ENCODE results near the gene LHX5. TPM values are rescaled to one million over a fixed set of nuclear protein-coding genes. Genes with fewer than 3 reads are reported as not detected.

Gene LHX5
- total RNA-seq, 1 experiment from 2014 or later: not detected

DNA sequence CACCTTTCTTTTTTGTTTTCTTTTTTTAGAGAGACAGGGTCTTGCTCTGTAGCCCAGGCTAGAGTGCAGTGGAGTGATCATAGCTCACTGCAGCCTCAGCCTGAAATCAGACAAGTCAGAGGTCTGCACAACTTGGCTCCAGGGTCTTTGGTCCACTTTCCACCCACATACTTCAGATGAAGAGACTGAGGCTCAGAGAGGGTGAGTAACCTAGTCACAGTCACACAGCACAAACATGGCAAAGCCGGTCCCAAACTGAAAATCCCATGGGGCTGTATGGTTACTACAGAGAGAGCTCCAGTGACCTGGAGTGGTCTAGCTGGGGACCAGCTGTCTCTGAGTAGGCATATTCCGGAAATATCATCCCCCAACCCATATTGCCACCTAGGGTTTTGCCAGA is 19.2 kb downstream of the LHX5 start:
- no TSS peak for BruUV-seq (replicated peaks)
- TF ChIP-seq EZH2 (IDR thresholded peaks at IDR 0.05; ENCODE audit: borderline replicate concordance, low read depth, low read length, poor library complexity, severe bottlenecking): no peak
- Histone ChIP-seq H3K4me1 (ENCODE audit: insufficient read depth, low read length, poor library complexity, severe bottlenecking) (no peaks in the 10 kb centered on the region), H3K27ac (ENCODE audit: low read depth, low read length, poor library complexity, severe bottlenecking) (no peak overlapping the region), H3K9me3 (ENCODE audit: low read depth, low read length, poor library complexity, severe bottlenecking) (no peaks in the 10 kb centered on the region), H3K36me3 (ENCODE audit: insufficient read depth, low read length, poor library complexity, severe bottlenecking) (no peaks in the 10 kb centered on the region), H3K27me3 (replicated peaks; ENCODE audit: insufficient read depth, low read depth, low read length, poor library complexity) (peaks cover 16% of the 10 kb centered on the region), H3K4me3 (ENCODE audit: low read depth, low read length, poor library complexity, severe bottlenecking) (no peak overlapping the region)
- ChIA-PET POLR2A (ENCODE audit: low non-redundant PET) (no interaction called here), CTCF (interaction anchor here (1.2 kb wide), 1 partner anchor 10 kb away, joined by 4 read pairs; no protein-coding TSS in a partner anchor)
- no peak for DNase-seq (ENCODE audit: low spot score)
- intact Hi-C loops (cut with micrococcal nuclease; ENCODE audit: unreplicated experiment): no loop called here

DNA sequence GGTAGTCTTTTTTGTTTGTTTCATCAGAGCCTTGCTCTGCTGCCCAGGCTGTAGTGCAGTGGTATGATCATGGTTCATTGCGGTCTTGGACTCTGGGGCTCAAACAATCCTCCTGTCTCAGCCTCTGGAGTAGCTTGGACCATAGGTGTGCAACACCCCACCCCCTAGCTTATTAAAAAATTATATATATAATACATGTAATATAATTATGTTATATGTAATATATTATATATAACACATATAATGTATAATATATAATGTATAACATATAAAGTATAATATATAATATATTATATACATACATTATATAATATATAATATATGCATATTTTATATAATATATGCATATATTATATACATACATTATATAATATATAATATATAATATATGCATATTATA is 21.8 kb downstream of the LHX5 start:
- POLR2A ChIA-PET (ENCODE audit: low non-redundant PET): no interaction called here

DNA sequence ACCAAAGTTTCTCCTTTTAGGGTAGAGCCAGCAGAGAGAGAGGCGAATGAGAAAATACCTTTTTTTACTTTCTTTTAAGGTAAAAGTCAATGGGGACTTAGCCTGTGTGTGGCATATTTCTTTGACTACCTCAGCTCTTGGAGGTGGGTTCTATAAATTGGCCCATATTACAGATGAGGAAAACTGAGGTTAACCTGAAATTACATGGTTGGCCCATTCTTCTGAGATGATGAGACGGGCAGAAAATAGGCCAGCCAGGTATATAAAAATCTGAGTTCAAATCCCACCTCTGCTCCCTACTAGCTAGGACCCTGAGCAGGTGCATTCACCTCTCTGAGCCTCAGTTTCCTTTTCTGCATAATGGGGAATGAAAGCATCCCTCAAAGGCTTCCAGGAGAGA is 22.4 kb downstream of the LHX5 start:
- BruUV-seq (replicated peaks): no TSS peak
- Histone ChIP-seq H3K4me1 (ENCODE audit: insufficient read depth, low read length, poor library complexity, severe bottlenecking) (no peaks in the 10 kb centered on the region), H3K9me3 (ENCODE audit: low read depth, low read length, poor library complexity, severe bottlenecking) (no peaks in the 10 kb centered on the region), H3K27me3 (replicated peaks; ENCODE audit: insufficient read depth, low read depth, low read length, poor library complexity) (peaks cover 13% of the 10 kb centered on the region), H3K27ac (ENCODE audit: low read depth, low read length, poor library complexity, severe bottlenecking) (no peak overlapping the region), H3K36me3 (ENCODE audit: insufficient read depth, low read length, poor library complexity, severe bottlenecking) (no peaks in the 10 kb centered on the region), H3K4me3 (ENCODE audit: low read depth, low read length, poor library complexity, severe bottlenecking) (no peak overlapping the region)
- no peak for DNase-seq (ENCODE audit: low spot score)
- CTCF ChIA-PET: no interaction called here
- no peak for TF ChIP-seq CTCF (conservative IDR thresholded peaks at IDR 0.05; ENCODE audit: low read depth, low read length)
- no peak for TF ChIP-seq EZH2 (IDR thresholded peaks at IDR 0.05; ENCODE audit: borderline replicate concordance, low read depth, low read length, poor library complexity, severe bottlenecking)
- intact Hi-C loops (cut with micrococcal nuclease; ENCODE audit: unreplicated experiment): no loop called here
- POLR2A ChIA-PET (ENCODE audit: low non-redundant PET): no interaction called here

More for the DNA sequence above, 21.8 kb downstream of the LHX5 start:
- Histone ChIP-seq H3K36me3 (ENCODE audit: insufficient read depth, low read length, poor library complexity, severe bottlenecking) (no peaks in the 10 kb centered on the region), H3K27ac (ENCODE audit: low read depth, low read length, poor library complexity, severe bottlenecking) (no peak overlapping the region), H3K27me3 (replicated peaks; ENCODE audit: insufficient read depth, low read depth, low read length, poor library complexity) (peaks cover 13% of the 10 kb centered on the region), H3K4me1 (ENCODE audit: insufficient read depth, low read length, poor library complexity, severe bottlenecking) (no peaks in the 10 kb centered on the region), H3K4me3 (ENCODE audit: low read depth, low read length, poor library complexity, severe bottlenecking) (no peak overlapping the region), H3K9me3 (ENCODE audit: low read depth, low read length, poor library complexity, severe bottlenecking) (no peaks in the 10 kb centered on the region)
- BruUV-seq (replicated peaks): no TSS peak
- intact Hi-C loops (cut with micrococcal nuclease; ENCODE audit: unreplicated experiment): no loop called here
- CTCF ChIA-PET: no interaction called here
- no peak for DNase-seq (ENCODE audit: low spot score)
- TF ChIP-seq CTCF (conservative IDR thresholded peaks at IDR 0.05; ENCODE audit: low read depth, low read length) (no peak), EZH2 (IDR thresholded peaks at IDR 0.05; ENCODE audit: borderline replicate concordance, low read depth, low read length, poor library complexity, severe bottlenecking) (no peak)

DNA sequence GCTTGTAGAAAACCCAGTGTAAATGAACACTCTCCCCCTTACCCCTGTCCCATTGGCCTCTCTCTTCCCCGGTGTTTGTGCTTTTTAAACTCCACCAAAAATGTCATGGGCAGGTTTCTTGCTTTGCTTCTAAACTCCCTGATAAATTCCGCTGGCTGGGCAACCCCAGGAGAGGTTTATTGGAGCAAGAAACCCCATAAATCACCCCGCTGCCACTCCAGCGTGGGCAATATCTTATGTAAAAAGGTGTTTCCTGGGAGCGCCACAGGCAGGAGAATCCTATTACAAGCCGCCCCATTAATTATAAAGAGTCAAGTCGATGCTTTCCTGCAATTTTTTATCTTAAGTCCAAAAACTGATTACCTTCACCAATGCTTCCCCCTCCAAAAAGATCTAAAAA is 22.8 kb downstream of the LHX5 start:
- no peak for TF ChIP-seq CTCF (conservative IDR thresholded peaks at IDR 0.05; ENCODE audit: low read depth, low read length)
- no peak for TF ChIP-seq EZH2 (IDR thresholded peaks at IDR 0.05; ENCODE audit: borderline replicate concordance, low read depth, low read length, poor library complexity, severe bottlenecking)
- intact Hi-C loops (cut with micrococcal nuclease; ENCODE audit: unreplicated experiment): no loop called here
- no peak for DNase-seq (ENCODE audit: low spot score)
- CTCF ChIA-PET: no interaction called here
- Histone ChIP-seq H3K4me3 (ENCODE audit: low read depth, low read length, poor library complexity, severe bottlenecking) (no peak overlapping the region), H3K27me3 (replicated peaks; ENCODE audit: insufficient read depth, low read depth, low read length, poor library complexity) (peaks cover 13% of the 10 kb centered on the region), H3K27ac (ENCODE audit: low read depth, low read length, poor library complexity, severe bottlenecking) (no peak overlapping the region), H3K9me3 (ENCODE audit: low read depth, low read length, poor library complexity, severe bottlenecking) (no peaks in the 10 kb centered on the region), H3K4me1 (ENCODE audit: insufficient read depth, low read length, poor library complexity, severe bottlenecking) (no peaks in the 10 kb centered on the region), H3K36me3 (ENCODE audit: insufficient read depth, low read length, poor library complexity, severe bottlenecking) (no peaks in the 10 kb centered on the region)
- POLR2A ChIA-PET (ENCODE audit: low non-redundant PET): no interaction called here
- BruUV-seq (replicated peaks): no TSS peak
